K562 (cell line): Measurements from ENCODE around the gene NCKIPSD. TPM values are rescaled to one million over a fixed set of nuclear protein-coding genes. Genes with fewer than 3 reads are reported as not detected.

Experiments
- ATAC-seq: fragments of 200-7000 bp; cut with Tn5 transposase; 3 replicates; pipeline ENCODE4 v1.9.1; 2020; ENCODE audit warnings: moderate library complexity
- BruUV-seq: library from RNA; stranded (reverse); fragments of 400-500 nt; replicated peaks from 2 replicates; lab custom pipeline; 2021; lab: Mats Ljungman, UMichigan
- CTCF ChIA-PET: fragments of 300-600 bp; formaldehyde crosslinking; extraction: SDS; loops from one replicate; lab custom pipeline; 2021; ENCODE audit warnings: low intra/inter-chr PET ratio; lab: Yijun Ruan, JAX
- POLR2A ChIA-PET: fragments of 300-600, 350-650 bp; sonication (Branson Sonifier 250); formaldehyde crosslinking; extraction: SDS; loops from one replicate; lab custom pipeline; 2021; ENCODE audit warnings: antibody characterized with exemption, inconsistent platforms; lab: Yijun Ruan, JAX
- DNase-seq, 4 experiments: peaks; one replicate each; pipeline versions ENCODE4 v3.0.0 to v3.0.0-alpha.2; 2011 to 2018; ENCODE audit warnings: low spot score in 3 of 4, mixed read lengths in 3 of 4; ENCODE audit errors: extremely low read depth in 1 of 4
- FAIRE-seq: peaks from 2 replicates; lab custom pipeline; 2011; peaks lifted over from hg19 to GRCh38; lab: Jason Lieb, UNC
- H2AFZ ChIP-seq: 2 replicates; pipeline ENCODE4 v1.6.0; 2011; ENCODE audit warnings: low read depth, low read length, control low read depth, inconsistent platforms
- H3K27ac ChIP-seq: fragments of 200-600 bp; 3 replicates; pipeline ENCODE4 v1.8.0; 2011; ENCODE audit warnings: low read depth, mild to moderate bottlenecking, control low read depth, inconsistent platforms, low read length, moderate library complexity, mixed read lengths; ENCODE audit errors: extremely low read depth
- H3K27me3 ChIP-seq, 2 experiments: fragments of 300-600 bp in 1 of 2; 2 replicates in 1 of 2; 3 replicates in 1 of 2; pipeline versions ENCODE4 v1.6.0 to v1.8.0; 2011; ENCODE audit warnings: inconsistent platforms in 2 of 2, low read length in 2 of 2, mild to moderate bottlenecking in 1 of 2, mixed read lengths in 1 of 2, moderate library complexity in 1 of 2; ENCODE audit not compliant: control insufficient read depth in 2 of 2, insufficient read depth in 2 of 2
- H3K36me3 ChIP-seq: fragments of 300-600 bp; 3 replicates; pipeline ENCODE4 v1.8.0; 2011; ENCODE audit warnings: mild to moderate bottlenecking, low read length, inconsistent platforms; ENCODE audit not compliant: control insufficient read depth, insufficient read depth
- H3K4me1 ChIP-seq, 2 experiments: fragments of 200-600 bp in 1 of 2; replicated peaks in 1 of 2; 2 replicates in 1 of 2; 3 replicates in 1 of 2; pipeline versions ENCODE4 v1.5.1 to v1.8.0; 2011; ENCODE audit warnings: inconsistent platforms in 2 of 2, low read length in 2 of 2, mild to moderate bottlenecking in 1 of 2, mixed read lengths in 1 of 2, moderate library complexity in 1 of 2; ENCODE audit not compliant: control insufficient read depth in 2 of 2, insufficient read depth in 2 of 2
- H3K4me2 ChIP-seq: 2 replicates; pipeline ENCODE4 v1.6.1; 2011; ENCODE audit warnings: low read length, control low read depth, inconsistent platforms, mixed read lengths; ENCODE audit not compliant: insufficient read depth
- H3K4me3 ChIP-seq: fragments of 200-600 bp; sonication (generic), shearing (Covaris generic); 2 replicates; pipeline ENCODE4 v1.5.1; 2016; ENCODE audit warnings: control low read depth, inconsistent platforms
- H3K79me2 ChIP-seq: fragments of 200-600 bp; 3 replicates; pipeline ENCODE4 v1.8.0; 2011; ENCODE audit warnings: low read length, inconsistent platforms; ENCODE audit not compliant: control insufficient read depth, insufficient read depth
- H3K9ac ChIP-seq, 2 experiments: 2 replicates each; pipeline versions ENCODE4 v1.6.0 to v1.6.1; 2011; ENCODE audit warnings: low read depth in 2 of 2, low read length in 2 of 2, control low read depth in 1 of 2, inconsistent platforms in 1 of 2, mild to moderate bottlenecking in 1 of 2, mixed read lengths in 1 of 2; ENCODE audit not compliant: insufficient read depth in 1 of 2
- H3K9me1 ChIP-seq: one replicate; pipeline ENCODE4 v1.6.0; 2011; ENCODE audit warnings: inconsistent platforms, mild to moderate bottlenecking, low read length, moderate library complexity; ENCODE audit not compliant: control insufficient read depth, insufficient read depth
- H3K9me3 ChIP-seq: replicated peaks from 2 replicates; pipeline ENCODE4 v1.5.1; 2011; ENCODE audit warnings: low read depth, low read length, inconsistent platforms; ENCODE audit not compliant: control insufficient read depth, insufficient read depth
- H4K20me1 ChIP-seq: replicated peaks from 2 replicates; pipeline ENCODE4 v1.6.1; 2011; ENCODE audit warnings: low read length, inconsistent platforms, mixed read lengths; ENCODE audit not compliant: control insufficient read depth, insufficient read depth
- BMI1 ChIP-seq: fragments of 150-350 bp; IDR thresholded peaks from 2 replicates; pipeline ENCODE4 v1.6.1; 2014; ENCODE audit warnings: low read length
- BRD4 ChIP-seq: fragments of 200-600 bp; sonication (generic); IDR thresholded peaks from 2 replicates; pipeline ENCODE4 v1.6.1; 2017; ENCODE audit warnings: inconsistent platforms
- CBX2 ChIP-seq: fragments of 200-600 bp; sonication (generic); IDR thresholded peaks from one replicate; pipeline ENCODE4 v1.6.1; 2012; ENCODE audit warnings: mild to moderate bottlenecking, low read length, inconsistent platforms; ENCODE audit not compliant: insufficient read depth, poor library complexity, severe bottlenecking
- DPF2 ChIP-seq: fragments of 450-650 bp; IDR thresholded peaks from 2 replicates; pipeline ENCODE4 v1.6.1; 2016
- IFI16 ChIP-seq: fragments of 250-450 bp; sonication (Bioruptor Pico); IDR thresholded peaks from 2 replicates; pipeline ENCODE4 v2.1.2; 2022; ENCODE audit warnings: mild to moderate bottlenecking, inconsistent platforms
- PHF21A ChIP-seq: fragments of 450-650 bp; IDR thresholded peaks from 2 replicates; pipeline ENCODE4 v1.6.1; 2017; ENCODE audit warnings: low read depth, borderline replicate concordance
- POU5F1 ChIP-seq: fragments of 150-350 bp; IDR thresholded peaks from 2 replicates; pipeline ENCODE4 v1.6.1; 2014; ENCODE audit warnings: borderline replicate concordance, low read length, low read depth, mild to moderate bottlenecking; ENCODE audit not compliant: partially characterized antibody
- RBM17 ChIP-seq: fragments of 200-400 bp; formaldehyde crosslinking; IDR thresholded peaks from 2 replicates; pipeline ENCODE4 v1.6.1; 2017; ENCODE audit warnings: low read depth, mild to moderate bottlenecking, low read length, borderline replicate concordance
- STAG1 ChIP-seq: sonication (generic); formaldehyde crosslinking; IDR thresholded peaks from 2 replicates; pipeline ENCODE4 v1.5.0; 2020; ENCODE audit warnings: missing genetic modification reagents, borderline replicate concordance
- WHSC1 ChIP-seq: IDR thresholded peaks from one replicate; pipeline ENCODE4 v1.6.1; 2012; ENCODE audit warnings: low read length, control low read depth, inconsistent platforms
- ZNF780A ChIP-seq: fragments of 250-450 bp; sonication (Bioruptor Pico); IDR thresholded peaks from 2 replicates; pipeline ENCODE4 v1.5.0; 2021; ENCODE audit warnings: mild to moderate bottlenecking
- WGBS: fragments of 100-300 bp; shearing (Covaris generic); methylation state at CpG from one replicate; pipeline ENCODE4 v1.1.6; 2016; ENCODE audit warnings: low coverage, mixed read lengths; ENCODE audit not compliant: insufficient coverage; ENCODE audit errors: missing lambda C conversion rate; 5-methylcytosine and 5-hydroxymethylcytosine counted together
- in situ Hi-C: fragments of 300-500 bp; cut with MboI; formaldehyde crosslinking; loops from 4 replicates; pipeline ENCODE4 v1.15.0; 2018; ENCODE audit warnings: inconsistent platforms, mixed read lengths
- intact Hi-C: fragments of 100-400 bp; cut with micrococcal nuclease; formaldehyde crosslinking; loops from 2 replicates; pipeline ENCODE4 v1.14.2; 2022
- polyA plus RNA-seq, 8 experiments: library from polyadenylated mRNA; depleted of rRNA in 4 of 8; stranded (reverse) in 5 of 8; unstranded in 3 of 8; fragments of >200 nt; fragmentation: Nextera tagmentation in 2 of 8; fragmentation: Illumina TruSeq in 1 of 8; extraction: Ambion mirVana in 2 of 8; extraction: Trizol in 1 of 8; gene quantifications; 2 replicates each; pipeline versions ENCODE4 v1.2.1 to v1.2.3, GENCODE V29; 2011 to 2014; ENCODE audit warnings: inconsistent platforms in 1 of 8, missing spikeins in 1 of 8
- total RNA-seq, 7 experiments: library from RNA; depleted of rRNA in 6 of 7; stranded (reverse); fragments of >200 nt in 6 of 7; fragmentation: Illumina TruSeq in 2 of 7; extraction: Trizol in 2 of 7; gene quantifications; 2 replicates each; pipeline versions ENCODE4 v1.2.1 to v1.2.3, GENCODE V29; 2011 to 2021; ENCODE audit warnings: low replicate concordance in 1 of 7
- TF ChIP-seq, protein P1 (sequence below): fragments of 450-650 bp; IDR thresholded peaks from 2 replicates; pipeline ENCODE4 v1.6.1; 2016
- TF ChIP-seq, protein P2 (sequence below): fragments of 250-450 bp; sonication (Bioruptor Pico); IDR thresholded peaks from 2 replicates; pipeline ENCODE4 v1.4.0; 2020; ENCODE audit warnings: mild to moderate bottlenecking, moderate library complexity
- TF ChIP-seq, protein P3 (sequence below): fragments of 450-650 bp; IDR thresholded peaks from one replicate; pipeline ENCODE4 v1.6.1; 2018; ENCODE audit warnings: mild to moderate bottlenecking, moderate library complexity; ENCODE audit not compliant: partially characterized antibody

Gene NCKIPSD
- total and polyA plus RNA-seq, 9 of the 15 experiments (the other 6 are each of a cell fraction or from before 2014, with no cell fraction given) = 0.49 to 24.4 (median 12.3) TPM

DNA sequence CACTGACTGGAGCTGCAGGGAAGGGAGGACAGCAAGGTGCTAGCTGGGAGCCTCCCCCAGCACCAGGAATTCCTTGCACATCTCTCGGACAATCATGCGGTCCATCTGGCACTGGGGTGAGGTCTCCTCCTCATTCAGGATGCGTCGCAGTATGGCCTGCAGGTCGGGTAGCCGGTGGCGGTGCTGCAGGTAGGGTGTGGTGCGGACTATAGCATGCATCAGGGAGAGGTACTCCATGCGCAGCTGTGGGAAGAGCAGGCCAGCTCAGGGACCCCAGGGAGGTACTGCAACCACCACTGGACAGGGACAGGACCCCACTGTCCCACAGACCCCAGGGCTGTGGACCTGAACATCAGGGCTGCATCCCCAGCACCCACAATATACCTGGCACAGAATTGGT lies 11.2 kb downstream of the NCKIPSD start:
- no peaks in the 10 kb centered on the region for H3K9me3 ChIP-seq
- FAIRE-seq = no peak
- H3K36me3 ChIP-seq = peaks cover 29% of the 10 kb centered on the region; the same call in 2 of the 3 replicates
- TF ChIP-seq, protein P1, sequence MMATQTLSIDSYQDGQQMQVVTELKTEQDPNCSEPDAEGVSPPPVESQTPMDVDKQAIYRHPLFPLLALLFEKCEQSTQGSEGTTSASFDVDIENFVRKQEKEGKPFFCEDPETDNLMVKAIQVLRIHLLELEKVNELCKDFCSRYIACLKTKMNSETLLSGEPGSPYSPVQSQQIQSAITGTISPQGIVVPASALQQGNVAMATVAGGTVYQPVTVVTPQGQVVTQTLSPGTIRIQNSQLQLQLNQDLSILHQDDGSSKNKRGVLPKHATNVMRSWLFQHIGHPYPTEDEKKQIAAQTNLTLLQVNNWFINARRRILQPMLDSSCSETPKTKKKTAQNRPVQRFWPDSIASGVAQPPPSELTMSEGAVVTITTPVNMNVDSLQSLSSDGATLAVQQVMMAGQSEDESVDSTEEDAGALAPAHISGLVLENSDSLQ = no peak
- TF ChIP-seq CBX2 = no peak
- no peak for TF ChIP-seq IFI16 (CRISPR knock-in tag)
- TF ChIP-seq, protein P2, sequence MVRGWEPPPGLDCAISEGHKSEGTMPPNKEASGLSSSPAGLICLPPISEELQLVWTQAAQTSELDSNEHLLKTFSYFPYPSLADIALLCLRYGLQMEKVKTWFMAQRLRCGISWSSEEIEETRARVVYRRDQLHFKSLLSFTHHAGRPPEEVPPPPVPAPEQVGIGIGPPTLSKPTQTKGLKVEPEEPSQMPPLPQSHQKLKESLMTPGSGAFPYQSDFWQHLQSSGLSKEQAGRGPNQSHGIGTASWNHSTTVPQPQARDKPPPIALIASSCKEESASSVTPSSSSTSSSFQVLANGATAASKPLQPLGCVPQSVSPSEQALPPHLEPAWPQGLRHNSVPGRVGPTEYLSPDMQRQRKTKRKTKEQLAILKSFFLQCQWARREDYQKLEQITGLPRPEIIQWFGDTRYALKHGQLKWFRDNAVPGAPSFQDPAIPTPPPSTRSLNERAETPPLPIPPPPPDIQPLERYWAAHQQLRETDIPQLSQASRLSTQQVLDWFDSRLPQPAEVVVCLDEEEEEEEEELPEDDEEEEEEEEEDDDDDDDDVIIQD (CRISPR knock-in tag) = no peak
- no peak for TF ChIP-seq ZNF780A (CRISPR knock-in tag)
- TF ChIP-seq PHF21A = no peak
- no peak for TF ChIP-seq BMI1
- no peak for TF ChIP-seq STAG1 (CRISPR knock-in tag)
- TF ChIP-seq, protein P3, sequence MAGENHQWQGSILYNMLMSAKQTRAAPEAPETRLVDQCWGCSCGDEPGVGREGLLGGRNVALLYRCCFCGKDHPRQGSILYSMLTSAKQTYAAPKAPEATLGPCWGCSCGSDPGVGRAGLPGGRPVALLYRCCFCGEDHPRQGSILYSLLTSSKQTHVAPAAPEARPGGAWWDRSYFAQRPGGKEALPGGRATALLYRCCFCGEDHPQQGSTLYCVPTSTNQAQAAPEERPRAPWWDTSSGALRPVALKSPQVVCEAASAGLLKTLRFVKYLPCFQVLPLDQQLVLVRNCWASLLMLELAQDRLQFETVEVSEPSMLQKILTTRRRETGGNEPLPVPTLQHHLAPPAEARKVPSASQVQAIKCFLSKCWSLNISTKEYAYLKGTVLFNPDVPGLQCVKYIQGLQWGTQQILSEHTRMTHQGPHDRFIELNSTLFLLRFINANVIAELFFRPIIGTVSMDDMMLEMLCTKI = no peak
- TF ChIP-seq BRD4 = no peak
- TF ChIP-seq DPF2 = no peak
- TF ChIP-seq RBM17 = no peak
- no peak for TF ChIP-seq POU5F1
- TF ChIP-seq WHSC1 = no peak
- POLR2A ChIA-PET = interaction anchor here (1.3 kb wide), 1 partner anchor 12 kb away, joined by 5 read pairs; the partner anchor contains the start of gene CELSR3
- CTCF ChIA-PET = no interaction called here
- no peak overlapping the region for H3K4me3 ChIP-seq
- DNase-seq = no peak
- no TSS peak for BruUV-seq
- WGBS = 92% methylated on average over 8 of the region's 9 CpGs
- intact Hi-C loops (no loop called here), in situ Hi-C loops (no loop called here)
- no peak overlapping the region for H3K9ac ChIP-seq
- no peaks in the 10 kb centered on the region for H4K20me1 ChIP-seq
- H3K27ac ChIP-seq = no peak overlapping the region
- no peak for ATAC-seq
- H3K79me2 ChIP-seq = no peaks in the 10 kb centered on the region
- H3K9me1 ChIP-seq = no peaks in the 10 kb centered on the region
- no peaks in the 10 kb centered on the region for H3K27me3 ChIP-seq
- H2AFZ ChIP-seq = no peak overlapping the region
- no peaks in the 10 kb centered on the region; a peak in 1 of 5 replicates for H3K4me1 ChIP-seq
- no peak overlapping the region for H3K4me2 ChIP-seq
